K562 (cell line): ENCODE data around the gene LIN7A. TPM values are rescaled to one million over a fixed set of nuclear protein-coding genes. Genes with fewer than 3 reads are reported as not detected.

Source experiments
- ATAC-seq: fragments of 200-7000 bp; cut with Tn5 transposase; 3 replicates; pipeline ENCODE4 v1.9.1; 2020; ENCODE audit warnings: moderate library complexity
- BruUV-seq: library from RNA; stranded (reverse); fragments of 400-500 nt; replicated peaks from 2 replicates; lab custom pipeline; 2021; lab: Mats Ljungman, UMichigan
- CTCF ChIA-PET: fragments of 300-600 bp; formaldehyde crosslinking; extraction: SDS; loops from one replicate; lab custom pipeline; 2021; ENCODE audit warnings: low intra/inter-chr PET ratio; lab: Yijun Ruan, JAX
- POLR2A ChIA-PET: fragments of 300-600, 350-650 bp; sonication (Branson Sonifier 250); formaldehyde crosslinking; extraction: SDS; loops from one replicate; lab custom pipeline; 2021; ENCODE audit warnings: antibody characterized with exemption, inconsistent platforms; lab: Yijun Ruan, JAX
- DNase-seq, 4 experiments: peaks; one replicate each; pipeline versions ENCODE4 v3.0.0 to v3.0.0-alpha.2; 2011 to 2018; ENCODE audit warnings: low spot score in 3 of 4, mixed read lengths in 3 of 4; ENCODE audit errors: extremely low read depth in 1 of 4
- FAIRE-seq: peaks from 2 replicates; lab custom pipeline; 2011; peaks lifted over from hg19 to GRCh38; lab: Jason Lieb, UNC
- H2AFZ ChIP-seq: 2 replicates; pipeline ENCODE4 v1.6.0; 2011; ENCODE audit warnings: low read depth, low read length, control low read depth, inconsistent platforms
- H3K27ac ChIP-seq: fragments of 200-600 bp; 3 replicates; pipeline ENCODE4 v1.8.0; 2011; ENCODE audit warnings: low read depth, mild to moderate bottlenecking, control low read depth, inconsistent platforms, low read length, moderate library complexity, mixed read lengths; ENCODE audit errors: extremely low read depth
- H3K27me3 ChIP-seq, 2 experiments: fragments of 300-600 bp in 1 of 2; 2 replicates in 1 of 2; 3 replicates in 1 of 2; pipeline versions ENCODE4 v1.6.0 to v1.8.0; 2011; ENCODE audit warnings: inconsistent platforms in 2 of 2, low read length in 2 of 2, mild to moderate bottlenecking in 1 of 2, mixed read lengths in 1 of 2, moderate library complexity in 1 of 2; ENCODE audit not compliant: control insufficient read depth in 2 of 2, insufficient read depth in 2 of 2
- H3K36me3 ChIP-seq: fragments of 300-600 bp; 3 replicates; pipeline ENCODE4 v1.8.0; 2011; ENCODE audit warnings: mild to moderate bottlenecking, low read length, inconsistent platforms; ENCODE audit not compliant: control insufficient read depth, insufficient read depth
- H3K4me1 ChIP-seq, 2 experiments: fragments of 200-600 bp in 1 of 2; replicated peaks in 1 of 2; 2 replicates in 1 of 2; 3 replicates in 1 of 2; pipeline versions ENCODE4 v1.5.1 to v1.8.0; 2011; ENCODE audit warnings: inconsistent platforms in 2 of 2, low read length in 2 of 2, mild to moderate bottlenecking in 1 of 2, mixed read lengths in 1 of 2, moderate library complexity in 1 of 2; ENCODE audit not compliant: control insufficient read depth in 2 of 2, insufficient read depth in 2 of 2
- H3K4me2 ChIP-seq: 2 replicates; pipeline ENCODE4 v1.6.1; 2011; ENCODE audit warnings: low read length, control low read depth, inconsistent platforms, mixed read lengths; ENCODE audit not compliant: insufficient read depth
- H3K4me3 ChIP-seq: fragments of 200-600 bp; sonication (generic), shearing (Covaris generic); 2 replicates; pipeline ENCODE4 v1.5.1; 2016; ENCODE audit warnings: control low read depth, inconsistent platforms
- H3K79me2 ChIP-seq: fragments of 200-600 bp; 3 replicates; pipeline ENCODE4 v1.8.0; 2011; ENCODE audit warnings: low read length, inconsistent platforms; ENCODE audit not compliant: control insufficient read depth, insufficient read depth
- H3K9ac ChIP-seq, 2 experiments: 2 replicates each; pipeline versions ENCODE4 v1.6.0 to v1.6.1; 2011; ENCODE audit warnings: low read depth in 2 of 2, low read length in 2 of 2, control low read depth in 1 of 2, inconsistent platforms in 1 of 2, mild to moderate bottlenecking in 1 of 2, mixed read lengths in 1 of 2; ENCODE audit not compliant: insufficient read depth in 1 of 2
- H3K9me1 ChIP-seq: one replicate; pipeline ENCODE4 v1.6.0; 2011; ENCODE audit warnings: inconsistent platforms, mild to moderate bottlenecking, low read length, moderate library complexity; ENCODE audit not compliant: control insufficient read depth, insufficient read depth
- H3K9me3 ChIP-seq: replicated peaks from 2 replicates; pipeline ENCODE4 v1.5.1; 2011; ENCODE audit warnings: low read depth, low read length, inconsistent platforms; ENCODE audit not compliant: control insufficient read depth, insufficient read depth
- H4K20me1 ChIP-seq: replicated peaks from 2 replicates; pipeline ENCODE4 v1.6.1; 2011; ENCODE audit warnings: low read length, inconsistent platforms, mixed read lengths; ENCODE audit not compliant: control insufficient read depth, insufficient read depth
- E2F3 ChIP-seq: fragments of 250-450 bp; sonication (Bioruptor Pico); IDR thresholded peaks from 2 replicates; pipeline ENCODE4 v1.4.0; 2020; ENCODE audit warnings: mild to moderate bottlenecking
- EP400 ChIP-seq: fragments of 450-650 bp; IDR thresholded peaks from 2 replicates; pipeline ENCODE4 v1.6.1; 2017; ENCODE audit warnings: antibody characterized with exemption, mild to moderate bottlenecking, moderate library complexity
- FOXO4 ChIP-seq: fragments of 450-650 bp; formaldehyde crosslinking; IDR thresholded peaks from 2 replicates; pipeline ENCODE4 v1.4.0; 2020; ENCODE audit warnings: mild to moderate bottlenecking, moderate library complexity
- GATAD2B ChIP-seq: fragments of 450-650 bp; IDR thresholded peaks from 2 replicates; pipeline ENCODE4 v1.6.1; 2017; ENCODE audit warnings: mild to moderate bottlenecking, borderline replicate concordance
- PPARD ChIP-seq: fragments of 250-450 bp; sonication (Bioruptor Pico); IDR thresholded peaks from 2 replicates; pipeline ENCODE4 v1.8.0; 2022; ENCODE audit warnings: inconsistent platforms, mild to moderate bottlenecking, moderate library complexity
- PRPF4 ChIP-seq: fragments of 200-400 bp; formaldehyde crosslinking; IDR thresholded peaks from one replicate; pipeline ENCODE4 v1.6.1; 2017; ENCODE audit warnings: low read length, low read depth, mild to moderate bottlenecking; ENCODE audit not compliant: insufficient read depth, poor library complexity, severe bottlenecking
- REST ChIP-seq, 2 experiments: fragments of 450-650 bp; formaldehyde crosslinking in 1 of 2; IDR thresholded peaks; 2 replicates each; pipeline versions ENCODE4 v1.4.0 to v1.6.1; 2014 to 2020; ENCODE audit warnings: mild to moderate bottlenecking in 2 of 2, borderline replicate concordance in 1 of 2, low read depth in 1 of 2
- U2AF1 ChIP-seq: fragments of 200-400 bp; formaldehyde crosslinking; optimal IDR thresholded peaks from 2 replicates; pipeline ENCODE3; 2017; ENCODE audit warnings: mild to moderate bottlenecking, low read depth, low read length, moderate library complexity
- ZFP91 ChIP-seq: sonication (generic); formaldehyde crosslinking; IDR thresholded peaks from 2 replicates; pipeline ENCODE4 v1.8.0; 2022; ENCODE audit warnings: mild to moderate bottlenecking, missing genetic modification reagents
- ZNF655 ChIP-seq: fragments of 250-450 bp; sonication (Bioruptor Pico); IDR thresholded peaks from 2 replicates; pipeline ENCODE4 v1.5.0; 2021
- WGBS: fragments of 100-300 bp; shearing (Covaris generic); methylation state at CpG from one replicate; pipeline ENCODE4 v1.1.6; 2016; ENCODE audit warnings: low coverage, mixed read lengths; ENCODE audit not compliant: insufficient coverage; ENCODE audit errors: missing lambda C conversion rate; 5-methylcytosine and 5-hydroxymethylcytosine counted together
- in situ Hi-C: fragments of 300-500 bp; cut with MboI; formaldehyde crosslinking; loops from 4 replicates; pipeline ENCODE4 v1.15.0; 2018; ENCODE audit warnings: inconsistent platforms, mixed read lengths
- intact Hi-C: fragments of 100-400 bp; cut with micrococcal nuclease; formaldehyde crosslinking; loops from 2 replicates; pipeline ENCODE4 v1.14.2; 2022
- polyA plus RNA-seq, 8 experiments: library from polyadenylated mRNA; depleted of rRNA in 4 of 8; stranded (reverse) in 5 of 8; unstranded in 3 of 8; fragments of >200 nt; fragmentation: Nextera tagmentation in 2 of 8; fragmentation: Illumina TruSeq in 1 of 8; extraction: Ambion mirVana in 2 of 8; extraction: Trizol in 1 of 8; gene quantifications; 2 replicates each; pipeline versions ENCODE4 v1.2.1 to v1.2.3, GENCODE V29; 2011 to 2014; ENCODE audit warnings: inconsistent platforms in 1 of 8, missing spikeins in 1 of 8
- total RNA-seq, 7 experiments: library from RNA; depleted of rRNA in 6 of 7; stranded (reverse); fragments of >200 nt in 6 of 7; fragmentation: Illumina TruSeq in 2 of 7; extraction: Trizol in 2 of 7; gene quantifications; 2 replicates each; pipeline versions ENCODE4 v1.2.1 to v1.2.3, GENCODE V29; 2011 to 2021; ENCODE audit warnings: low replicate concordance in 1 of 7

Gene LIN7A
- total and polyA plus RNA-seq, 9 of the 15 experiments (the other 6 are each of a cell fraction or from before 2014, with no cell fraction given), result not detected

GRCh38 chr12:80909370-80909769, 28.4 kb downstream of the LIN7A start:
- no peak overlapping the region for H2AFZ ChIP-seq
- H3K36me3 ChIP-seq, result no peaks in the 10 kb centered on the region
- ATAC-seq, result no peak
- no peak for DNase-seq
- no peak overlapping the region for H3K4me2 ChIP-seq
- no peak overlapping the region for H3K27ac ChIP-seq
- no peak for FAIRE-seq
- ChIA-PET CTCF (no interaction called here), POLR2A (no interaction called here)
- no peak overlapping the region for H3K4me3 ChIP-seq
- H3K4me1 ChIP-seq, result no peaks in the 10 kb centered on the region
- no peak overlapping the region for H3K9ac ChIP-seq
- H3K9me1 ChIP-seq, result no peaks in the 10 kb centered on the region
- no peaks in the 10 kb centered on the region for H3K27me3 ChIP-seq
- in situ Hi-C loops, result no loop called here
- intact Hi-C loops, result no loop called here
- BruUV-seq, result no TSS peak
- no peaks in the 10 kb centered on the region for H4K20me1 ChIP-seq
- no peaks in the 10 kb centered on the region for H3K9me3 ChIP-seq
- no peaks in the 10 kb centered on the region for H3K79me2 ChIP-seq
- 2% methylated on average over 6 of the region's 6 CpGs for WGBS
- no peak for TF ChIP-seq PRPF4
- TF ChIP-seq REST (IDR thresholded peaks at IDR 0.05; ENCODE audit: borderline replicate concordance), result no peak
- TF ChIP-seq REST (CRISPR knock-in tag; IDR thresholded peaks at IDR 0.05; ENCODE audit: low read depth), result no peak
- no peak for TF ChIP-seq ZFP91 (CRISPR knock-in tag)
- TF ChIP-seq FOXO4 (CRISPR knock-in tag), result no peak
- TF ChIP-seq ZNF655, result no peak
- TF ChIP-seq E2F3, result no peak
- TF ChIP-seq GATAD2B, result no peak
- TF ChIP-seq U2AF1, result no peak
- TF ChIP-seq EP400, result no peak
- TF ChIP-seq PPARD (CRISPR knock-in tag), result no peak
